Femur (tissue), 1 donor: ENCODE measurements around the gene CCSER1.
"Not testable (repeated sequence)": the region's sequence is repeated elsewhere in the genome, so short reads cannot be mapped to it uniquely, and the experiment has no call there.

Source experiments
- DNase-seq: peaks from one replicate; pipeline ENCODE4 v3.0.0-alpha.2; 2017

Gene CCSER1

DNA sequence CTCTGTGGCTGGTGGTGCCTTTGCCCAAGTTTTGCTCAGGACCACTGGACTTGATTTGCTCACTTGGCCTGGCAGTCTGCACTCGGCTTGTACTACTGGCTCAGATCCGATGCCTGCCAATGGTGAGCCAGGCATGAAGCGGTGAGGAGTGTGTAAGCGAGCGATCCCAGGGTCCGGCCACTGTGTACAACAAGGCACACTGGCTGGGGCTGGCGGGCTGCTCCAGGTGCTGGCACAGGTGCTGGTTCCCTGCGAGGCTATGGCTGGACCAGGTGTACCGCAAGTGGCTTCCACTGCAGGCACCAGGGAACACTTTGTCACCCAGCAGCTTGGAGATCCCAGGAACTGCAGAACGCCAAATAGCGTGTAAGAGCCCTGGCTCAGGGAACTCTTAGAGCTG, 329.7 kb downstream of the CCSER1 start:
- no peak for DNase-seq

DNA sequence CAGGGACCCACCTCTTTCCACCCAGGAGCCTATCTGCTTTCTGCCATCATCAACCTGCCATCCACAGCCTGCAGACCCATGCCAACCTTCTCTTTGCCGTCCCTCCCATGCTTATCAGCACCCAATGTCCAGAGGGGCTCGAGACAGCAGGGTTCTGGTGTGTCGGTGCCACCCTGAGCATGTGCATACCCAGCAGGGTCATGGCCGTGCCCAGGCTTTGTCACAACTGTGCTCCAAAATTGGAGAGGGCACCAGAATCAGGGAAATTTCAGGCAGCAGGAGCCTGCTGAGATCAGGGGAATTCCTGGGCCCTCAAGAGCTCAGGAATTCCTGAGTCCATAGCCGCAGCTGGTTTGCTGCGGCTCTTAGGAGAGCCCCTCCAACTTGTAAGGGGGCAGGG, 330.6 kb downstream of the CCSER1 start:
- no peak for DNase-seq

DNA sequence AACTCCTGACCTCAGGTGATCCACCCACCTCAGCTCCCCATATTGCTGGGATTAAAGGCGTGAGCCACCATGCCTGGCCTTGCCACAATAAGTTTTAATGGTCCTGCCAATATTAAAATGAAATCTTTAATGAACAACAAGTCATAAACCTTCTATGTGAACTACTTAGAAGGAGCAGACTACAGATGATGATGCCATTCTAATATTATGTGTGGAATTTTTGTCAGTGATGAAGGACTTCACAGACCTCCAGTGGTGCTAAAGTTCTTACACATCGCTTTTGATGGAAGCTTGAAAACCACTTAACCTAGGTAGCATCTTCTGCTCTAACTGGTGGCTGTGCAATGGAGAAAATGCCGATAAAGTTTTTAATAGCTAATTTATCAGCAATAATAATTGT, 331.4 kb downstream of the CCSER1 start:
- DNase-seq = no peak

DNA sequence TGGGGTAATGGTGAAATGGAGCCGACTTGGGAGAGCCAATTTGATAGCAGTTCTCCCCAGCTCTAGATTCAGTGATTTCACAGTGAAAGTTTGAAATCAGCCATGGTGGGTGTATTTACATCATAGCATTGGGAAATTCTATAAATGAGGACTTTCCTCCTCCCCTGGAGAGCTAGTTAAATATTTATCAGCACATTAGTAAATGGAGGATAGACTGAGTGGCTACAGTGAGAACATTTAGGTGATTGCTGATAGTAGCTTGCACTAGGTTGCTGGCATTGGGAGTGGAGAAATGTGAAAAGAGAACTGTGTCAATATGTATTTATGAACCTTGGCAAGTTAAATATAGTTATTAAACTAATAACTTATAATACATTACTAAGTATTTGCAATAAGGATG, 347.3 kb downstream of the CCSER1 start:
- no peak for DNase-seq

DNA sequence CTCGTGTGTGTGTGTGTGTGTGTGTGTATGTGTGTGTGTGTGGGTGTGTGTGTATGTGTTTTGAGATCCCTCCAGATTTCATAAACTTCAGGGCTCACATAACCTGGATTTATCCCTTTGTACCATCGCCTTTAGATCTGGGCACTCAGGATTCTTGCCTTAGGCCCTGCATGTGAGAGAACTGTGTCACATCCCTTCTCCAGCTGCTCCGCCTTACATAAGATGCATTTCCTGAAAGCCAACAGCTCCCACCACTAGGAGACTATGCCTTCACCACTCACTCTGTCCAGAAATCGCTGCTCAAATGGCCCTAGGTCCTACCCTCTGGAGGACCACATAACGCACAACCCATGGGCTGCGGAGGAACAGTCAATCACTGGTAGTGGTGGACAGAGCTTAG, 348.8 kb downstream of the CCSER1 start:
- DNase-seq = no peak

DNA sequence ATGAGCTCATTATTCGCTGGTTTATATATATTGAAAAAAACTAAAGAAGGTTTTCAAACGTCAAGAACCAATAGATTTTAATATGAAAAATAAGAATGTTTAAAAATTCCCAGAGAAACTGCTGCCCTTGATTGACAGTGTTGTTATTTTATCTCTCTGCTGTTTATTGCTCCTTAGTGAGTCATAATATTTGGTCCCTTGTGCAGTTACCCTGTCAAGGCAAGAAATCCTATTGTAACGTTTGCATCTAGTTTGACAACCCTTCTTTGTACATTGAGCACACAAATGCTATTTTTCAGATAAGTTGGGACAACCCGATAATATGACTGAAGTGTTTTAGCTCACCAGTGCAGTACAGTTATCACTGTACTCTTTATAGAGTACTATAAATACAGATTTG, 349.4 kb downstream of the CCSER1 start:
- no peak for DNase-seq

DNA sequence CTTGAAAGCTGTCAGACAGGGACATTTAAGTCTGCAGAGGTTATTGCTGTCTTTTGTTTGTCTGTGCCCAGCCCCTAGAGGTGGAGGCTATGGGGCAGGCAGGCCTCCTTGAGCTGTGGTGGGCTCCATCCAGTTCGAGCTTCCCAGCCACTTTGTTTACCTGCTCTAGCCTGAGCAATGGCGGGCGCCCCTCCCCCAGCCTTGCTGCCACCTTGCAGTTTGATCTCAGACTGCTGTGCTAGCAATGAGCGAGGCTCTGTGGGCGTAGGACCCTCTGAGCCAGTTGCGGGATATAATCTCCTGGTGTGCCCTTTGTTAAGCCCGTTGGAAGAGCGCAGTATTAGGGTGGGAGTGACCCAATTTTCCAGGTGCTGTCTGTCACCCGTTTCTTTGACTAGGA, 357.7 kb downstream of the CCSER1 start:
- DNase-seq = not testable (repeated sequence)

DNA sequence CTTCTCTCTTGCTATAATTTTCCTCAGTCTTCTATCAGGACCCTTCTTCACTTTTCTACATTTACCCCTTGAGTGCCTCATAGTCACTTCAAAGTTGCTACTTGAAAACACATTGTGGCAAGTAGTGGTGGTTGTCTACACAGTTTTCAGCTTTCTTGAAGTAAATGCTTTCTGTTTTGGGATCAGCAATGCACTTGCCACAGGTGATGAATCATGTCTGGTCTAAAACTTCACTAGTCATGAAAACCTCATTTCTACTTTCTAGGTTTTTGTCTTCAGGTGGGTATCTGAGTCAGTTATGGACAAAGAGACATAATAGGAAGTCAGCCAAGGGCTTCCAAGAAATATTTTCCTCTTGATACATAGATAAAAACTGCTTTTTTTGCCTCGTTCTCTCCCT, 359.2 kb downstream of the CCSER1 start:
- no peak for DNase-seq

DNA sequence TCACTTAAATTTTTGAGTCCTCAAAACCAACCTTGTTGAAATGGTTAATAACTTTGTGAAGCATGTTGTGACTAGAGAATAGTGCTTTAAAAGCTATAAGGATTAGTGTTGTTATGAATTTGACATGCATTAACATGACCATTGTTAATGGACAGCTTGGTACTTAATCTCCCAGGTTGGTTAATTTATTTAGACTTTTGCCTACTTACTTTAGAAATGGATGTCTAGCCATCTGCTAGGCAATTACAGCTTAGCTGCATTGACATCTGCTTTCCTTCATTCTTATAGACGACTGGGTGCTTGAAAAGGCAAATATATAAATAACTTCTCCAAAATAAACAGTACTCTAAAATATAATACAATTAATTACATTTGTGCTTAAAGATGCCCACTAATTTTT, 368.0 kb downstream of the CCSER1 start:
- DNase-seq = no peak

DNA sequence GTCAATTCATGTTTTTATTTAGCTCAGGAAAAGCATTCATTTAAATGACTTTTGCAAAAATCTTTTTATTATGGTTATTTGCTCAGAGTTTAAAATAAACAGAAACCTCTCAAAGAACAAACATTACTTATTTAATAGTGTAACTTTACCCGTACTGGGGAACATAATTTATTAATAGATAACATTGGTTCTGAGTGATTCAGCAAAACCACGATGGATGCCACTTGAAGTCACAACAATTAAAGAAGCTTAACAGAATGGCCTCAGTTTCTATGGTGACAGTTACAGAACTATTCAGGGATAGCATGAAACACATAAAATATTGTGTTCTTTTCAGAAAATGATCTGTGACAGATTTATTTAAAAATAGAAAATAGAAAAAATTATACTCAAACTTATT, 368.7 kb downstream of the CCSER1 start:
- no peak for DNase-seq

DNA sequence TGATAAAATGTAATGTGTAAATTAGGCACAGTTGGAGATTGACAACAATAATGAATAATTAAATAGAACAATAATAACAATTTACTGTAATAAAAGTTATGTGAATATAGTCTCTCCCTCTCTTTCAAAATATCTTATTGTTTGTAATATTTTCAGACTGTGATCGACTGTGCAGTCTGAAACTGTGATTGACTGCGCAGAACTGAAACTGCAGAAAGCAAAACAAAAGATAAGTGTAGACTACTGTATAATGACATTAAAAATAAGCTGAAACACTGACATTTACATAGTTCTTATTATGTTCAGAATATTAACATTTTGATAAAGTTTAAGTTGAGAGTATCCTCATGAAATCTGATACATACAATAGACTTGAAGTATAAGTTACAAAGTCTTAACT, 371.0 kb downstream of the CCSER1 start:
- DNase-seq = no peak

DNA sequence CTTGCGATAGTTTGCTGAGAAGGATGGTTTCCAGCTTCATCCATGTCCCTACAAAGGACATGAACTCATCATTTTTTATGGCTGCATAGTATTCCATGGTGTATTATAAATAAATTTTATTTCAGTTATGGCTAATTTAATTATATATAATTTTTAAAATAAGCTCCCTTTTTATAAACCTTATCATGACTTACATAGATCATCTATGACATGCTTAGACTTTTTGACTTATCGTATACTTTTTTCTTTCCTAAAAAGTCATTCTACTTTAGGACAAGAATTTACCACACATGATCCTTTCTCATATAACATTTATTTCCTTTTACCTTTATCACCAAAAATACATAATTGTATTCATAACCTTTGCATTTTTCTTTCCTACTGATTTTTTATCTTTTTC, 376.5 kb downstream of the CCSER1 start:
- no peak for DNase-seq

DNA sequence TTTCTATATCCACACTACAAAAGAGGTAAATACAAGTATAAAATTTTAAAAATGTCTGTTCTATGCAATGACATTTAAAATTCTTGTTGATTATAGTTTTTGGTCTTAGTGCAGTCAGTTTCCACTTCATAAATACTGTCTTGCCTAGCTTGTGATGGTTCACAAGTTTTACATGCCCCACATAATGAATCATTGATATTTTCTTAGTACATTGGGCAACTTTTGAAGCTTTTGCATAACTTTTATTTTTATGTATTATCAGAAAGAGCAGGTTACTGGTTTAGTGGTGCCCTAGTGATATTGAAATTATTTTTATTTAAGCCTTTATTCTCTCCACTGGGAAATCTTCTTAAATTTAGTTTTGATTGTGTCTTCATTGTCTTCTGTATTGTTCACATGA, 388.0 kb downstream of the CCSER1 start:
- no peak for DNase-seq

DNA sequence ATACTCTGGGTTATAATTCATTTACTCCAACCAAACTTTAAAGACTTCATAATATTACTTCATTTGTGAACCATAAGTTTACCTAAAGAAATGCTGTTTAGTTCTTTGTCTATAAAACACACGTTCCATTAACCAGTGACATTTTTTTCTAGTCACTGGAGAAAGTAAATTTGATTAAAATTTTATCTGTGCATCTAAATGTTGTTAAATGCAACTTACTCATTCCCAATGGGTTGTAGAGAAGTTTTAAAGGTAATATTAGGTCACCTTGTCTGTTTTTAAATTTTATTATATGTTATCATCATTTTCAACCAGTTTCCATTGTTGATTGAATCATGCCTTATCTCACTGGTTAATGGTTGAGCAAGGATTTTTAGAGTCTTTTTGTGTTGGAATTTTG, 401.4 kb downstream of the CCSER1 start:
- no peak for DNase-seq

DNA sequence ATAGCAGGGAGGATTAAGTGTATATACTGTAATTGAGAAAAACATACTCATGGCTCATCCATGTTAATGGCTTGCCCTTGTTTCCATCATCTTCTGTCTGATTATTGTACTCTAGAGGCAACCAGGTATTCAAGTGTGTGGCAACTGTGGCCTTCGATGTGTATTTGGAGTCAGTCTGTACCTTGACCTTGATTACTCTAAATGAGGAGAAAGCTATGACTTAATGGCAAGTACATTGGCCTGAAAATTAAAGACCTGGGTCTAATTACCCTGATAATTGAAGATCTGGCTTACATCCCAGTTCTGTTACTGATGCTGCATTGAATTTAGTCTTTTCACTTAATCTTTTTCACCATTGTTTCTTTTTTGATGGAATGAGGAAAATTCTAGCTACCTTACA, 409.2 kb downstream of the CCSER1 start:
- DNase-seq = no peak

DNA sequence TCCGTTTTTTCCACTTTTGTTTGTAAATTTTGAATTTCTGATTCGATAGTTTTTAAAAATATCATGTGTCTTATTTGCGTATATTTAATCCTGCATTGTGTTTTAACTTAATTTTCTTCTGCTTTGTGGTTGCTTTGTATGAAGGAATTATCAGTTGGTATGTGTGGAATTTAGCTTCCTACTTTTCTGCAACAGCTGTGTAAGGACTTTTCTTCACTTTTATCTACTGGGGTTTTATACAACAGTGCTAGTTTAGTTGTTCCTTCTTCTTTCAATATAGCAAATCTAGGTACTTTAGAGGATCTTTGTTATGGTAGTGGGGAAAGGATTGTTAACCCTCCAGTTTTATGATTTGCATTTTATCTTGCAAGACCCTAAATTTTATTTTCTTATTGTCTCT, 410.3 kb downstream of the CCSER1 start:
- DNase-seq = no peak

DNA sequence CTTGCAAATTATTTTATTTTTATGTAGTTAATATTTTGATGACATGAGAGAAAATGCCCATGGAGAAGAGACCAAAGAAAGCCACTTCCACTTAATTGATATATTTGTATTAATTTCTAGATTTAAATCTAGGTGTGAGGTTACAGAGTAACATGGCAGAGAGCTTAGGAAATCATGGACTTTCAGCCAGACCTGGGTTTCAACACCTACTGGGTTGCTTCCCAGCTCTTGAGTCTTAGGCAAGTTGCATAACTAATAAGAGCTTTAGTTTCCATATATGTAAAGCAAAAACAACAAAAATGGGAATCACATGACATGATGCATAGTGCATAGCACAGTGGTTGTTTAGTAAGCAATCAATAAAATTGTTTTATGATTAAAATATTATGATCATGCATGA, 413.3 kb downstream of the CCSER1 start:
- no peak for DNase-seq

DNA sequence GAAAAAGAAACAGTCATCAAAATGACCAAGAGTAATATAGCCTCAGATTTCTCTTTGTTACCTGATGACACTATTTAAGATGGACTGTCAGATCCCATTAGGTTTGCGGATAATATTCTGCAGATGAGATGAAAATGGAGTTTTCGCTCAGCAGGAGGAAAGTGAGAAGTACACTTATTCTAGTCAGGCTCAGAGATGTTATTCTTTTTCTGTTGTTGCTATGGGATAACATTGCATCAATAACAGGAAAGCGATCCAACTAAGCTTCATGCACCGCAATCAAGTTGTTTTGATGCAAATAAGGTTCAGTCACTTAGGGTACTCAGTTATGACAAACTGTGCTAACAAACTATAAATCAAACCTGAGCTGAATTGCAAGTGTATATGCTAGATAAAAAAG, 415.0 kb downstream of the CCSER1 start:
- no peak for DNase-seq

DNA sequence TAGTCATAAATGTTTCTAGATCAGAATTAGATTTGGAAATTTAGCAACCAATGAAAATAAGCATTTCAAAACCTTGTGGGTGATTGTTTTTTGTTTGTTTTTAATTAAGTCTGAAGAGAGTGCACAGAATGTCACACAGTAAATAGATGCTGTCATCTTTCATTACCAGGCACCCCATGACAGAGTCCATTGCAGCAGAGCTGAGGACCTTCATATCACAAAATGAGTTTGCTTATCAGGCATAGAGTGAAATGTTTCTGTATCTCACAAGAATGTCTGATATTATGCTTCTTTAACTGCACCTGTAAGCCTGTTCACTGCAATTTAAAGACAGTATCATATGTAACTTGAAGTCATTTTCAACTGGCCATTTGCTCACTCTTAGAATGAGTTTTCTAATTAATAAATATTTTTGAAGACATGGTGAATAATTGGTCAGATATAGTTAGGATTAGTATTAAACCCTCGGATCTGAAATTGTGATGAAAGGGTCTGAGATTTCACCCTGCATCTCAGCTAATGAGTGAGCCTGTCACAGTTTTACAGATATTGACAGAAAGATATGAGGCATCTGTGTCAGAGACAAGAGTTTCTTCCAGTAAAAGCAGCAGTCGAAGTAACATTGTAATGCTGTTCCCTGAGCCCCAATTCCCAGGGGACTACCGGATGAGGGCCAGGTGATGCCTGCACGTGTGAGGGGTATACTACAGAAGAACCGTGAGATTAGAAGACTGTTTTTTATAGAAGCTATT, 416.4 kb downstream of the CCSER1 start:
- DNase-seq = no peak

DNA sequence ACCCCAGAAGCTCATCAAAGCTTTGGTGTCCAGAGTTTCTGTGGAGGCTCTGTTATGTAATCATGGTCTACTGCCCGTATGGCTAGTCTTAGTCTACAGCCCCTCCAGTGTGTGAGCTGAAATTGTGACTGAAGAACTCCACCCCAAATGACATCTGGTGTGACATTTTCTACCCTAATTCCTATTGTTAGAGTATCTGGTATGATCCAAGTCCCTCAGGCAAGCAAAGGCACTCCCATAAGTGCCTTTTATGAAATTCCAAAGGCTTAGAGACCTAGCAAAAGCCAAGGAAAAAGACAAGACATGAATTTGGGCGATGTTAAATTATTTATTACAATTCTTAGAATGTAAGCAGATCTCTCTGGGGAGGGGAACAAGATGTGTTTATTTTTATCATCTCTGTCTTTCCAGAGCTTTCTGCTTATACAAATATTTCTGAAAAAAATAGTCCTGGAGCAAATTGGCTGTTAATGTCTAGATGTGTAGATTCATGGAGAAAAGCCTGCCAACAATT, 417.4 kb downstream of the CCSER1 start:
- DNase-seq = no peak

DNA sequence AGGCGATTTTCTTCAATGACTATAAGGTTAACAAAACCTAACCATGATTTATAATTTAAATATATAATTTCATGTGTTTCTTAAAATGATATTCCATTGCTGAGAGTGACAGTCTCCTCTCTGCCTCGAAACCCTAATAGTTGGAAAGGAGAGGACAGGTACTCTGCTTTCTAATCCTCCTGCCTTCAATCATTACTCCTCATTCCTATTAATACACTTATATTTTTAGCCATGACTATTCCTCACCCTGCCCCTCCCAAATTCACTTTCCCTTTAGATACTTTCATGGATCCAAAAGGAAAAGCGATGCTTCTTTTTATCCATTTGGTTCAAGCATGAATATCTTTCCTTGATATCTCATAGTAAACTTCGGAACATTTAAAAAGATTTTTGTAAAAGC, 418.2 kb downstream of the CCSER1 start:
- DNase-seq = no peak

DNA sequence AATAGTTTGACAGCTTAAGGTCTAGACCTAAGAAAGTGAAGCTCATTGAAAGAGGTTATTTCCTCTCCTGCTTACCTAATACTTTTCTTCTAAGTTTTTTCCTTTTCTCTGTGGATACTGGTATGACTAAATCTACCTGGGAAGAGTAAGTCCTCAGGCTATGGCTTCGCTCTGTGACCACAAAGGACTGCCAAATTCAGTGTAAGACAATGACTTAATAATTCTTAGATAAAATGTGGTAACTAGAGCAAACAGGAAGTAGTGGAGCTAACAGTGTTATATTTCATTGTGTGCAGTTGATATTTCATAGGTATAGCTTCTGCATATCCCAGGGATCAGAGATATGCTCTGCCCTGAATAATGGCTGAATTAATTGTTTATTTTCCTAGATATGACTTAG, 418.9 kb downstream of the CCSER1 start:
- no peak for DNase-seq

DNA sequence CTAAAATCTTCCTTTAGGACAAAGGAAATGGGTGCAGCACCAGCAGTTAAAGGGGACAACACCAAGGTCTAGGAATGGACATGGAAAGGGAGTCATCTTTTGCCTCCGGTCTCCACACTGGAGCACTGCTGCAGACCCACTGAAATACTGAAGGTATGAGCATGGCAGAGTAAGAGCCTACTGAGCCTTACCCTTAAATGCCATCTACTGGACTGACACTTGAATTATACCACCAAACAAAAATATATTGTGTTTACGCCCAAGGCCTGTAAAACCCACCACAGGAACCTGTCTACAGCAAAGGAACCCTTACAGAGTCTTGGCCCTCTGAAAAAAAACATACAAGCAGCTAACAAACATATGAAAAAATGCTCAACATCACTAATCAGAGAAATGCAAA, 443.4 kb downstream of the CCSER1 start:
- DNase-seq = no peak

DNA sequence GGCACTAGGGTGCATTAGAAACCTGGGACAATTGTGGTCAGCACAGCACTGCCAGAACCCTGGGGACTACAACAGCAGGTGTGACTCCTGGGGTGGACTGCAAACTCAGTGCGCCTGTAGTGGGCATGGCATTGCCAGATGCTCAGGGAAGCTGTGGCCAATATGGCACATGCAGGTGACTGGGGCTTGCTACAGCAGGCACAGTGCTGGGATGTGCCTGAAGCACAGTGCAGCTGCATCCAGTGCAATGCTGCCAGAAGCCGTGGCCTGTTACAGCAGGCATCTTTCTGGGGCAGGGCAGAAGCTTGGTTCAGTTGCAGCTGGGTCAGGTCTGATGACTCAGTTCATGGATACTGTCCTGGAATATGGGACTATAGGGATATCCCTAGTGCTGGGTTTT, 445.8 kb downstream of the CCSER1 start:
- no peak for DNase-seq

DNA sequence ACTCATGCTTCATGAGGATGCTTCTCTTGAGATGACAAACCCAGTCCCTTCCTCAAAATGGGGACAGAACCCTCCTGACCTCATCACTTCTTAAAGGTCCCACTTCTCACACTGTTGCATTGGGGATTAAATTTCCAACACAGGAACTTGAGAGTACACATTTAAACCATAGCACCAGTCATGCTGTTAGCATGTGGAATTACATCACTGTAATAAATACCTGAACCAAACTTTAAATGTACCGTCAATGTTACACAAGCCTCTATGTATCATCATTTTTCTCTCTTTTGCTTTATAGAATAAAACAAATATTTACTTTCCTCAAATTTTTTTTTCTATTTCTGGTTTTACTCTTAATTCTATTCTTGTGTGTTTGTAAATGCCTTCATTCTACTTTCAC, 448.2 kb downstream of the CCSER1 start:
- DNase-seq = no peak
